Activated CD4-positive, CD25-positive, alpha-beta regulatory T cell treated with anti-CD3 and anti-CD28 coated beads, Interleukin-2, amount 50 U/mL, for 16 hours (primary cell): ENCODE data around the gene SEMA4G.

Experiments used
- DNase-seq: peaks from one replicate; pipeline ENCODE4 v3.0.0-alpha.2; 2020; ENCODE audit warnings: low read depth, low spot score

Gene SEMA4G

DNA sequence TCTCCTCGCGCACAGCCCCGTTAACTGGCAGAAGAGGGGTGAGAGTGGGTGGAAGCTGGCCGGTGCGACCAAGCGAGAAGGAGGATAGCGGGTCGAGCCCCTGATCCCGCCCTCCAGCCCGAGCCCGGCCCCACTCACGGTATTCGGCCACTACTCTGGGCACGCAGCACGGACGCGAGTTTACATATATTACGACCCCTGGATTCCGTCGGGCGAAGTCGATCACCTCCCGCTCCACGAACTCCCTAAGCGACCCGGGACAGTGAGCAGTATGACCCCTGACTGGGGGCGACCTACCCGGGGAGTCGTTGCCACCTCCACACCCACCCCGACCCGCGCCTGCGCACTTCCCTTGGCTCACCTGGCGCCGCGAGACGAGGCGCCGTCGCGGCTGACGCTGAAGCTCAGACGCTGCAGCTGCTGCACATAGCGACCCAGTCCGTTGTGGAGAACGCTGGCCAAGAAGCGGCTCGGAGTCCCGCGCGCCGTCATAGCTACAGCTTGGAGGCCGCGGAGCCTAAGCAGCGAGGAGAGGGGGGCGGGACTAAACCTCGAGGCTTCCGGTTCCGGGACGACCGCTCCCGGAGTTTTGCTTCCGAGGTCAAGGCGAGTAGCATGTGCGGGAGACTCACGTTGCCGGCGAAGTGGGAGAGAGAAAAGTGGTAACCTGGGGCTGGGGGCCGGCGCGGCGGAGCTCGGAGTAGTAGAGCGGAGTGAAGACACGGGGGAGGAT, 17.8 kb downstream of the SEMA4G start, which contains the start of the genes MRPL43 and TWNK:
Gene MRPL43 (minus strand): TSS at position 546 of the 733 bp plus-strand sequence. CDS start 54 bp downstream, at position 492.
Gene TWNK (plus strand): TSS at position 592 of the 733 bp plus-strand sequence. CDS start 668 bp downstream, outside the sequence.
- peak; percentile 80 for DNase-seq

DNA sequence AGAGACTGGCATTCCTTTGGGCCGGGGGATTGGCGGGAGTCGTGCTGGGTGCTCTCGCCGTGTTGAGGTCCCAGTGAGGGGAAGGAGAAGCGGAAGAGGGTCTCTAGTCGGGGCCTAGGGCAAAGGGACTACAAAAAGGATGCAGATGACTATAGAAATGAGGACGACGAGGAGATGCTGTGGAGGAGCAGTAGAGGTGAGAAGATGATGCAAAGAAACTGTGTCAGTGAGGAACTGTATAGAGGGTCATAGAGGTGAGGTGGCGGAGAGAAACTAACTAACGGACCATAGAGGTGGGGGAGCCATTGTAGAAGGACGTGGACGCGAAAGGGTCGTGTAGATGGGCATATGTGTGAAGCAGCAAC, 18.4 kb downstream of the SEMA4G start:
- DNase-seq, result no peak

DNA sequence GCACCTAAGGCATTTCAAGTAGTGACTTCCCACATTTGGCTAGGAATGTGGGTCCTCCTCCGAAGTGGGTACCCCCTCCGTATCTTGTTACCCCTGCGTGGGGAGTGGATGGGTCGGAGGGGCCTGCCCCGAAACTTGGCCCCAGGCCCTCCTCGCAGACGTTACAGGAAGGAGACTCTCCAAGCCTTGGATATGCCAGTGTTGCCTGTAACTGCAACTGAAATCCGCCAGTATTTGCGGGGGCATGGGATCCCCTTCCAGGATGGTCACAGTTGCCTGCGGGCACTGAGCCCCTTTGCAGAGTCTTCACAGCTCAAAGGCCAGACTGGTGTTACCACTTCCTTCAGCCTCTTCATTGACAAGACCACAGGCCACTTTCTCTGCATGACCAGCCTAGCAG, 18.9 kb downstream of the SEMA4G start:
- DNase-seq, result no peak

DNA sequence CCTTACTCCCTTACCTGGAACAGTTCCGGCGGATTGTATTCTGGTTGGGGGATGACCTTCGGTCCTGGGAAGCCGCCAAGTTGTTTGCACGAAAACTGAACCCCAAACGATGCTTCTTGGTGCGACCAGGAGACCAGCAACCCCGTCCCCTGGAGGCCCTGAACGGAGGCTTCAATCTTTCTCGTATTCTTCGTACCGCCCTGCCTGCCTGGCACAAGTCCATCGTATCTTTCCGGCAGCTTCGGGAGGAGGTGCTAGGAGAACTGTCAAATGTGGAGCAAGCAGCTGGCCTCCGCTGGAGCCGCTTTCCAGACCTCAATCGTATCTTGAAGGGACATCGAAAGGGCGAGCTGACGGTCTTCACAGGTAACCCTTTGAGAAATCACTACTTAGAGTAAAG, 19.8 kb downstream of the SEMA4G start:
- no peak for DNase-seq

DNA sequence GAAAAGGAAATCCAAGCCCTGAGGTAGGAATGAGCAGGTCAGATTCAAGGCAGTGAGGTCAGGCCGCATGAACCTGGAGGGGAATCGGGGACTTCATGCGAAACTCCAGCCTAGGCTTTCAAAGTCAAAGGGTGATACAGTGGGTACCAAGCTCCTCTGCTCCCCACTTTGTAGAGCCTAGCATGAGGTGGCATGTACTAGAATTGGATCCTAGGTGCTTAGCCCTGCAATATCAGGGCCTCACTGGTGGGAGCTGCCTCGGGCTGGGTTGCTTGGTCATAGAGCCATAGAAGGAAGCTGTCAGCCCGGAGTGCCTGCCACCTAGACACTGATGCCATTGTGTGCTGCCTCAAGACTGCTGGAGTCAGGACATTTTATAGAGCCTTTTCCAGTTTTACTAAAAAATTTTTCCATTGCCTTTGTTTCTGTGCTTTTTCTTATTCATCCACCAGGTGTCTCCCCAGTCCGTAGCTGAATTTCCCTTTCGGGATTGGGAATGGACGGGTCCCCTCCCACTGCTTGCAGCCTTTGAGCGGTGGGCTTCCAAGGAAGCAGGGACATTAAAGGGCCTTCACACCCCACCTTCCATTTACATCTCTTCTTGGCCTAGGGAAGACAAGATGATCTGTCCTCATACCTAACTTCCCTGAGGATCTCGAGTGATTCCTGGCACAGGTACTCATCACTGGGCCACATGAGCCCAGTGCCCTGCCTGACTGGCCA, 24.8 kb downstream of the SEMA4G start:
- no peak for DNase-seq

DNA sequence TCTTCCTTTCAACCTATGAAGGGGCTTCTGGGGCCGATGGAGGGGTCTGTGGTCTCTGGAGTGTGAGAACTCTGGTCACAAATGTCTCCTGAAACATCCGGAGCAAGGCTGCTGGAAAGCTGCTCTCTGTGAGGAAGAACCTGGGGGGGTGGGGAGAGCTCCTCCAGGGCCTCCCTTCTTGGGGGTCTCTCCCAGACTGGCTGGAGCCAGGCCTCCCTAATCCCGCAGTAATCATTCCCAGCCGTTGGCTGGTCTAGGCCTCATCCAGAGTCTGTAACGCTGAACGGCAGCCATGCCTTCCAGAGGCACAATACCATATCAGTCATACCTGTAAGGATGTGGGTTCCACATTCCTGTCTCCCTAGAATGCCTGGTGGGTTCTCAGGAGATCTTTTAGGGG, 25.9 kb downstream of the SEMA4G start:
- DNase-seq, result no peak

DNA sequence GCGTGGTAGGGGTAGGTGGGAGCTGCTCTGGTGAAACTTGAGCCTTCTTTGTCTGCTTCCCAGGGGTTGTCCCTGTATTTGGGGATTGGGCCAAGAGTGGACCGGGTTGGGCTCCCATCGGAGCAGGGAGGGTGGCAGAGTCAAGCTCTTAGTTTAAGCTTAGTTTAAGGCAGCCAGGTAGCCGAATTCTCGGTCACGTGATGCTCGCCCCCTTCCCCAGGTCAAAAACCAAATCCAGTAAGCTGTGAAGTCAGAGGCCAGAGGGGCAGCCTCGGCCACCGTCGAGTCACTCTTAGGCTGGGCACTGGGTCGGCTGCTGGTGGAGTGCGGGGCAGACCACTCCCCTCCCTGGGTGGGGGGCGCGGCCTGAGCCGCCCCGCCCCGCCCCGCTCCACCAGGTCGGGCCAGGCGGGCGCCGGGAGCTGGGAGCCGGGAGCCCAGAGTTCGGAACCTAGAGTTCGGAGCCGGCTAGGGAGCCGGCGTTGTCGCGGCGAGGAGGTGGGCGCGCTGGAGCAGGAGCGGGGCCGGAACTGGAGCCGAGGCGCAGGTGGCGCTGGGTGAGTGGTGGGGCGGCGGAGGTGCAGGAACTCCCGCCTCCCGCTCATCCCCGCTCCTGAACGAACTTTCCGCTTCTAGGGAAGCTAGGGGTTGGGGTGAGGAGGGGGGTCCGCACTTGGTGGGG, 27.5 kb downstream of the SEMA4G start:
- DNase-seq, result no peak

DNA sequence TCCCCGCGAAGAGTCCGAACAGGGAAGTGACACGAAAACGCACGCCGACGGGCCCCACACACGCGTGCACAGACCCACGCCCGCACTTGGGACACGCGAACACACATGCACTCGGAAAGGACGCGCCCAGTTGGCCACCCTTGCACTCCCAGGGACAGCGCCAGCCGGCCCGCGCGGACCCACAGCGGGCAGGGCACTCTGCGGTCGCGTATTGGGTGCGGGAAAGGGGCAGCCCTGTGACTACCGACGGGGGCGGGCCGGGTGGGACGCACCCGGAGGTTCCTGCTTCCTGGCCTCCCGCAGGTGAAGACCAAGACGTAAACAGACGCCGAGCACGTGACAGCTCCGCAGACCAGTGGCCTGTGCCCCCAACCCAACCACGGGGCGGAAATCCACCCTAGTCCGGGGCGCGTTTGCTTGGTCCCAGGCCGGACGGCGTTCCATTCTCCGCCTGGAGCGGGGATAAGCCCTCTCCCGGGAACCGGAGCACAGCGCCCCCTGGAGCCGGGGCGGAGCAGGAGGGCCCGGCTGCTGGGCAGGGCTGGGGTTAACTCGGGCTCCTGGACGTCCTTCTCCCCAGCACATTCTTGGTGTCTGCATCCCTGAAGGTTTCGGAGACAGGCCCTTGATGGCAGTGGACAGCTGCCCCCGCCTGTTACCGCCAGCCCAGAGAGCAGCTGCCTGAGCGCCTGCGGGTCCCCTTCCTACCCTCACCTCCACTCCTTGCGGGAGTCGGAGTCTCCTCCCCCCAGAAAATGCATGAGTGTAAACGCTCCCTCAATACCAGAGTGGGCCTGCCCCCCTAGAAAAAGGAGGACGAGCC, 28.3 kb downstream of the SEMA4G start:
- peak; percentile 49 for DNase-seq

DNA sequence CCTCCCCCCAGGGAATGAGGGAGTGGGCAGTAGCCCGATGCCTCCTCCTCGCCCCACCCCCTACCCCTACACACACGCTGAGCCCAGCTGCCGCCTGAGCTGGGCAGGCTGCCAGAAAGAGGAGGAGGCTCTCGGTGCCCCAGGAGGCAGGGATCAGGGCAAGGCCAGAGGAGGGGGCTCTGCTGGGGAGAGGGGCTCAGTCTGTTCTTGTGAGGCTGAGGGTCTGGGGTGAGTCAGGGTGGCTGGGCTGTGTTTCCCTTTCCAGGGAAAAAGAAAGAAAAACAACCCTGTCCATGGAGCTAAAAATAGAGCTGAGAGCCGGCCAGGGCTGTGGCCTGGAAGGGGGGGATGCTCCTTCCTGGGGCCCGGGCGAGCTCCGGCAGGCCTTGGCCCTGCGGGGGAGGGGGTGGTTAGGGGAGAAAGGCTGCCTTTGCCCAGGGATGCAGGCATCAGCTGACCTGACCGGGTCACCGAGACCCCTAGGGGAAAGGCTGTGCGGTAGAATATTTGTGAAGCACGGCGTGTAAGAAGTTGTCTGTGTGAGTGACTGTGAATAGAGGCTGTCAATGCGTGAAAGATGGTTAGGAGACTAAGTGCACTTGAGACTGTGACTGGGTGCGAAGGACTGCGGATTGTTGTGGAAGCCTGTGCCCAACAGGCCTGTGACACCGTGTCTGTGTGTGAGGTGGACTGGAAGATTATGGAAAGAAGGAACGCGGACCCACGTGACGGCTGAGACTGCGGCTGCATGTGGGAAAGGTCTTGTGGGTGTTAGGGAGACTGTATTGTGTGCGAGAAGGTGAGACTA, 29.1 kb downstream of the SEMA4G start:
- peak; percentile 39 for DNase-seq

DNA sequence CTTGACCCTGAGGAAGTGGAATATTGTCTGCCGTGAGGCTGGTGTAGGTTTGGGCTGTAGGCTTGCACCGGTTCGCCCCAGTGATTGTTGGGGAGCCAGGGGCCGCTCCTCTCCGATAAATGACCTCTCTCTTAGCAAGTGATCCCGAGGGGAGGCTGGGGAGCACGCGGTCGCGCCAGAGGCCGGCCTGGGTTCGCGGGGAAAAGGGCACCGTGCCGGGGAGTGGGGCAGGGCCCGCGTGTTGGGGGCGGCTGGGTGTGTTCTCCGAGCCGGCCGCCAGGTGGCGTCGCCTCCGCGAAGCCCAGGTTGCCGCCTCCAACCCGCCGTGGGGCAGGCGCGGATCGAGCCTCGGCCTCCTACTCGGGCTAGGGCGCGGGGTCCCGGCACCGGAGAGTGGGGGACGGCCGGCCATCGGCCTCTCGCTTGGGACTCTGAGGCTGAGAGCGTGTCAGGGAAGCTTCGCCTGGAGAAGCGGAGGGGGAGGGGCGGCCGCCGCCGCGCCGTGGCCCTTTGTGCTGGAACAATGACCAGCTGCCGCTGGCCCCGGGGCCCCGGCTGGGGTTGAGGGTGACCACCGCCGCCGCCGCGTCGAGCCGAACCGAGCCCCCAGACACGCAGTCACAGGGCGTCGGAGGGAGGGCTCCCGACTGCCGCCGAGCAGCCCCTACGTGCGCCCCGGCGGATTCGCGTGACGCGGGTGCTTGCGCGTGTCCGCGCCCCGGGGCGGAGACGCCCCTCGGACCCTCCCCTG, 29.9 kb downstream of the SEMA4G start:
- DNase-seq, result peak; percentile 51

DNA sequence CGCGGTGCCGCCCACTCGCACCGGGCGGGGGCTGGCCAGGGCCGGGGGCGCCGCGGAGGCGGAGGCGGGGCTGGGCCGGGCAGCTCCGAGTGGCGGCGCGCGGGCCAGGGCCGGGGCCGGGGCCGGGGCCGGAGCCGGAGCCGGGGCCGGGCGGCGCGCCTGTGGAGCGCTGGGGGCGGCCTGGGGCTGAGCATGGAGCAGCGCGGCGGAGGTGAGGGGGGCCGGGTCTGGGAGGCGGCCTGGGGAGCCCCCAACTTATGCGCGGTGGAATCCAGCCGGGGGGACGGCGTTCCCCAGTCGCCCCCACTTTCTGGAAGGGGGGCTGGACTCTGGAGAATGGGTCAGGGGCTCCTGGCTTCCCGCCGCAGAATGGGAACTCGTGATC, 30.4 kb downstream of the SEMA4G start, which contains the start of gene LZTS2:
Gene LZTS2 (plus strand): TSS at position 67 of the 385 bp plus-strand sequence. CDS start 2,731 bp downstream, outside the sequence.
- DNase-seq, result no peak

DNA sequence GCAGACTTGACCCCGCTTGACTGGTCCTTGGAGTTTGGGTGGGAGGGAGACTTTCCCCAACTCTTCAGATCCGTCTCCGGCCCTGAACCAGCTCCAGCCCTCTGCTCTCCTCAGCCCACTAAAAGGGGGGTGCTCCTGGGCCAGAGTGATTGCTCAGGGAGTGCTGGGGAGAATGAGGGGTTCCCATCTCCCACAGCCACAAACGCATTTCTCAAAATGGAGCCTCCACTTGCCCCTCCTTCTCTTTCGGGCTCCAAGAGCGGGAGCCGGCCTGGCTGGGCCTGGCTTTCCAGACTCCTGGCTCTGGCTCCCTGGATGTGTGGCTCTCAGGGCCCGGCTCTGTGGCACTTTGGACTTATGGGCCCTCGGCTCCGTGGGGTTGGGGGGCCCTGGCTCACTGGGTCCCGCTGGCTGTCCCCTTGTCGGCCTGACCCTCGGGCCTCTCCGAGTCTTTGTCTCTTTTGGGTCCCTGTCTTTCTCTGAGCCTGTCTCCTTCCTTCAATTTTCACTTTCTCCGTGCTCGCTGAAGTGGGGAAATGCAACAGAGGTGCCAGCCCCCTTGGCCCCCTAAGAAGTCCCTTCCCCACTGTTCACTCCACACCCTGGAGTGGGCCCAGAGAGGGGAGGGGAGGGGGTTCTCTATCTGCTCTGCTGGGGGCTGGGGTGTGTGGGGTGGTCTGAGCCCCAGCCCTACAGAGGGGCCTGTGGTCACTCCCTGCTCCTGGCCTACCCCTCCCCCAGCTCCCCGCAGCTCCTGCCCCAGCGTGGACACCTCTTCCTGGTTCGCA, 31.0 kb downstream of the SEMA4G start:
- no peak for DNase-seq

DNA sequence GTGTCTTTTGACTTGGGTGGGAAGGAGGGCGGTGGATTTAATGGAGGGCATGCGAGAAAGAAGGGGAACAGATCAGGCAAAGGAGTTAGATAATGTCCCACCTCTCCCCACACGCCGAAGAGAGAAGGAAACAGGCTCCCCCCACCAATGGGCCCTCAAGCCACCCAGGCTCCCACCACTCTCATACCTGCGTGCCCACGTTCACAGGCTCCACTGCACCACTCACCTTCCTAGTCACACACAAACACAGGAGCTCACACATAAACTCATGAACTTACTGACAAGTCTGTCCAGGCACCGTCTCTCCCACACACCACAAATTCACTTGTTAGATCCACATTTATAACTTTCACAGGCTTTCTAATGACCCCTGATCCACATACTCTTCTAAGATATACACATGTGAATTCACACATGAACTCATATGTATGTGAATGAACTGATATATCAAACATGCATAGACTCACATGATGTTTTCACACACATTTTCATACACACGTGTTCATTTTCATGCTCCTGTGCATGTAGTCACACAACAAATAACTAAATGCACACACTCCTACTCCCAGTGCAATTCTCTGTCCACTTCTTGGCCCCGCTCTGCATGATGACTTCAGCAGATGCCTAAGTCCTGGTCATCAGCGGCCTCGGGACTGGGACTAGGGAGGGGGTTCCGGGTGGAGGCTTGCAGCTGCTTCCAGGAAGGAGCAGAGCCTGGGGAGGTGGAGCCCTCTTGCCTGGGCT, 31.8 kb downstream of the SEMA4G start:
- DNase-seq, result no peak

DNA sequence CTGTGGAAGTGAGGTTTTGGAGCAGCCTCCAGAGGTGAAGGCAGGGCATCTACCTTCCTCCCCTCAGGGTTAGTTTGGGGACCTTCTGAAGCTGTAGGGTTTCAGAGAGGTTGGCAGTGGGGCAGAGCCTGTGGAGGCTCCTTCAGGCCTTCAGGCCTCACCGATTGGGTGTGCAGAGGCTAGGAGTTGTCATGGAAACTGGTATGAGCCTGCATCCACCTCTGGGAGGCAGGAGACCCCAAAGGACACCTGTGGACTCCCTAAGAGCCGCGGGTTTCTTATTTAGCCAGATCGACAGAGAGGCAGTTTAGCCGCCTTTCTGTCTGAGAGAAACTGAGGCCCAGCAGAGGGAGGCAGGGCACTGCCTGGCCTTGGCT, 32.3 kb downstream of the SEMA4G start:
- DNase-seq, result no peak

DNA sequence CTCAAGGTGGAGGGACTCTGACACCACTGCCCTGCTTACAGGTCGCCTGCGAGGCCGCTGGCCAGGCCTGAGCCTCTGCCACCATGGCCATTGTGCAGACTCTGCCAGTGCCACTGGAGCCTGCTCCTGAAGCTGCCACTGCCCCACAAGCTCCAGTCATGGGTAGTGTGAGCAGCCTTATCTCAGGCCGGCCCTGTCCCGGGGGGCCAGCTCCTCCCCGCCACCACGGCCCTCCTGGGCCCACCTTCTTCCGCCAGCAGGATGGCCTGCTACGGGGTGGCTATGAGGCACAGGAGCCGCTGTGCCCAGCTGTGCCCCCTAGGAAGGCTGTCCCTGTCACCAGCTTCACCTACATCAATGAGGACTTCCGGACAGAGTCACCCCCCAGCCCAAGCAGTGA, 33.2 kb downstream of the SEMA4G start:
- DNase-seq, result no peak

DNA sequence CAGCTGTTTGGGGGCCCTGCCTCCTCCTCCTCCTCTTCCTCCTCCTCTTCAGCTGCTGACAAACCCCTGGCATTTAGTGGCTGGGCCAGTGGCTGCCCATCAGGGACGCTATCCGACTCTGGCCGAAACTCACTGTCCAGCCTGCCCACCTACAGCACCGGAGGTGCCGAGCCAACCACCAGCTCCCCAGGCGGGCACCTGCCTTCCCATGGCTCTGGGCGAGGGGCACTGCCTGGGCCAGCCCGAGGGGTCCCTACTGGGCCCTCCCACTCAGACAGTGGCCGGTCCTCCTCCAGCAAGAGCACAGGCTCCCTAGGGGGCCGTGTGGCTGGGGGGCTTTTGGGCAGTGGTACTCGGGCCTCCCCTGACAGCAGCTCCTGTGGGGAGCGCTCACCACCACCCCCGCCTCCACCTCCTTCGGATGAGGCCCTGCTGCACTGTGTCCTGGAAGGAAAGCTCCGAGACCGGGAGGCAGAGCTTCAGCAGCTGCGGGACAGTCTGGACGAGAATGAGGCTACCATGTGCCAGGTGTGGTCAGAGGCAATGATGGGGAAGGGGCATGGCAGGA, 34.4 kb downstream of the SEMA4G start:
- DNase-seq, result no peak

DNA sequence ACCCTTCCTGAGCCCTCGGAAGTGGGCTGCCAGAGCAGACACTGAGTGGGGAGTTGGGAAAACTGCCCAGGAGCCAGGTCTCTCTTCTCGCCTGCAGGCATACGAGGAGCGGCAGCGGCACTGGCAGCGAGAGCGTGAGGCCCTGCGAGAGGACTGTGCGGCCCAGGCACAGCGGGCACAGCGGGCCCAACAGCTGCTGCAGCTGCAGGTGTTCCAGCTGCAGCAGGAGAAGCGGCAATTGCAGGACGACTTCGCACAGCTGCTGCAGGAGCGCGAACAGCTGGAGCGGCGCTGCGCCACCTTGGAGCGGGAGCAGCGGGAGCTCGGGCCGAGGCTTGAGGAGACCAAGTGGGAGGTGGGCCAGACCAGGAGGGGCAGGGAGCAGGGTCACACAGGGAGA, 36.1 kb downstream of the SEMA4G start:
- DNase-seq, result no peak
